ENCODE data around the gene CTSH. TPM values are rescaled to one million over a fixed set of nuclear protein-coding genes. Genes with fewer than 3 reads are reported as not detected.

Gene CTSH
- total RNA-seq, 1 donor from 2014 or later, result 40.5 TPM

Other genes with a start within 250 kb of the CTSH start
- 1.3 TPM in 2 replicates for gene ADAMTS7, start 133.6 kb downstream of the CTSH start, total RNA-seq
- gene MORF4L1, start 72.2 kb downstream of the CTSH start, total RNA-seq, result 280 and 289 TPM in 2 replicates
- gene RASGRF1, start 145.7 kb upstream of the CTSH start, total RNA-seq, result not detected in 2 replicates